Tibial nerve (tissue), 4 donors: Measurements from ENCODE around the gene MRPS17. TPM values are rescaled to one million over a fixed set of nuclear protein-coding genes. Genes with fewer than 3 reads are reported as not detected.
"Not testable (repeated sequence)": the region's sequence is repeated elsewhere in the genome, so short reads cannot be mapped to it uniquely, and the experiment has no call there.

Experiments
- DNase-seq, 2 donors: peaks; one replicate each; pipeline ENCODE4 v3.0.0-alpha.2; 2019; ENCODE audit warnings: low spot score in 2 of 2
- H3K27ac ChIP-seq, 4 donors: fragments of 200-600 bp; sonication (generic) in 3 of 4; one replicate each; pipeline ENCODE4 v1.5.1; 2017 to 2019; ENCODE audit warnings: mild to moderate bottlenecking in 1 of 4
- H3K27me3 ChIP-seq, 2 donors: fragments of 200-600 bp; sonication (generic) in 1 of 2; one replicate each; pipeline versions ENCODE4 v1.5.1 to v1.6.0; 2017 to 2019
- H3K36me3 ChIP-seq, 3 donors: fragments of 200-600 bp; sonication (generic); one replicate each; pipeline ENCODE4 v1.5.1; 2018 to 2019
- H3K4me1 ChIP-seq, 4 donors: fragments of 200-600 bp; sonication (generic) in 3 of 4; one replicate each; pipeline ENCODE4 v1.5.1; 2017 to 2019
- H3K4me3 ChIP-seq, 4 donors: fragments of 200-600 bp; sonication (generic) in 3 of 4; one replicate each; pipeline ENCODE4 v1.5.1; 2017 to 2019; ENCODE audit warnings: mild to moderate bottlenecking in 1 of 4, moderate library complexity in 1 of 4
- H3K9me3 ChIP-seq, 4 donors: fragments of 200-600 bp; sonication (generic) in 3 of 4; one replicate each; pipeline ENCODE4 v1.5.1; 2017 to 2019
- CTCF ChIP-seq, 5 experiments: fragments of 200-600 bp in 3 of 5; fragments of 450-650 bp in 2 of 5; sonication (generic) in 3 of 5; IDR thresholded peaks; one replicate each; pipeline ENCODE4 v1.5.1; 2016 to 2019; ENCODE audit warnings: antibody characterized with exemption in 5 of 5, mild to moderate bottlenecking in 3 of 5, moderate library complexity in 2 of 5
- EP300 ChIP-seq, 2 donors: sonication (generic); formaldehyde crosslinking; IDR thresholded peaks; one replicate each; pipeline ENCODE4 v1.6.1; 2017; ENCODE audit warnings: antibody characterized with exemption in 2 of 2, mild to moderate bottlenecking in 1 of 2
- POLR2A ChIP-seq, 2 donors: fragments of 450-650 bp; IDR thresholded peaks; one replicate each; pipeline ENCODE4 v1.6.1; 2017; ENCODE audit warnings: antibody characterized with exemption in 2 of 2, mild to moderate bottlenecking in 2 of 2, moderate library complexity in 2 of 2
- WGBS, 2 donors: methylation state at CpG; one replicate each; pipeline ENCODE4 v1.1.5; 2018; 5-methylcytosine and 5-hydroxymethylcytosine counted together
- total RNA-seq, 4 donors: library from RNA; depleted of rRNA; stranded (reverse); fragments of >200 nt; gene quantifications; one replicate each; pipeline ENCODE4 v1.1.0, GENCODE V29; 2016

MRPS17 gene
- total RNA-seq, 4 donors from 2014 or later, result 2.2 to 7.5 (median 3.8) TPM

DNA sequence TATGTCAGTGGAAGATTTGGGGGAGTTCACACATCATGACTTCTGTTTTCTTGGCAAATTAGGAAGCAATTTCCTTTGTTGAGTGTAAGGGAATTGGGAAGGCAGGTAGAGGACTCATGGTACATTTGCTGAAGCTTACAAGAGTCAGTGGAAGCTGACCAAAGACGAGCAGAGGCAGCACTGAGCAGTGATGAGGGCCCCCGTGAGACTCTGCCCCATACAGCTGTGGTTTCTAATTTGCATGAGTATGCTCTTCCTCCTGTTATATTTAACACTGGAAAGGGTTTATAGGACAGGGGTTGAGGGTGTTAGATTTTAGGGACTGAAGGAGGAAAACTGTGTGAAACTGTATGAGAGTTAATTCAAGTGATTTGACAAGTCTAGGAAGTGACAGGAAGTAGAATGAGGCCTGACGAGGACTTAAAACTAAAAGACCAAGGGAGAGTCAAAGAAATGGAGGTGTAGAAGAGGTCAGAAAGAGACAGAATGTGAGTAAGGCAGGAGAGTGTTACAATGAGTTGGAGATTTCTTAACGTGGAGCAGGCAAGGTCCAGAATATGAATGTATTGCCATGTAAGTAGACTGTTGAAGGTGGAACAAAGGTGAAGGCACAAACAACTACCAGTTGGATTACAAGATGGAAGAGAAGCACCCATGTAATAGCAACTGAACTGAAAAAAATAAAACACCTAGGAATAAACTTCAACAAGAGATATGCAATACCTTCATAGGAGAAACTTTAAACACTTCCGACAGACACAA is 23.5 kb upstream of the MRPS17 start:
- H3K36me3 ChIP-seq, result peaks cover 0 to 90% (median 0%) of the 10 kb centered on the region in 3 donors
- no peaks in the 10 kb centered on the region for H3K27me3 ChIP-seq
- H3K4me3 ChIP-seq, result no peak overlapping the region
- H3K9me3 ChIP-seq, result peaks cover 0 to 18% (median 0%) of the 10 kb centered on the region in 4 donors
- H3K4me1 ChIP-seq, result no peaks in the 10 kb centered on the region
- TF ChIP-seq CTCF (IDR thresholded peaks at IDR 0.05) (no peak), EP300 (IDR thresholded peaks at IDR 0.05) (no peak), POLR2A (IDR thresholded peaks at IDR 0.05) (no peak)
- no peak overlapping the region for H3K27ac ChIP-seq
- no peak for DNase-seq
- 89 to 90% methylated on average over 5 of the region's 5 CpGs for WGBS, 2 donors

- WGBS, 2 donors, result 92 to 96% methylated on average over 5 of the region's 5 CpGs
- TF ChIP-seq EP300 (IDR thresholded peaks at IDR 0.05) (no peak), POLR2A (IDR thresholded peaks at IDR 0.05) (no peak), CTCF (IDR thresholded peaks at IDR 0.05) (no peak)
- DNase-seq, result no peak
- no peaks in the 10 kb centered on the region for H3K4me1 ChIP-seq
- peaks cover 0 to 90% (median 0%) of the 10 kb centered on the region in 3 donors for H3K36me3 ChIP-seq
- H3K9me3 ChIP-seq, result peaks cover 0 to 45% (median 0%) of the 10 kb centered on the region in 4 donors
- H3K27me3 ChIP-seq, result no peaks in the 10 kb centered on the region
- H3K27ac ChIP-seq, result no peak overlapping the region
- no peak overlapping the region for H3K4me3 ChIP-seq
Observed at GRCh38 chr7:55931421-55932151, 20.1 kb upstream of the MRPS17 start.

DNA sequence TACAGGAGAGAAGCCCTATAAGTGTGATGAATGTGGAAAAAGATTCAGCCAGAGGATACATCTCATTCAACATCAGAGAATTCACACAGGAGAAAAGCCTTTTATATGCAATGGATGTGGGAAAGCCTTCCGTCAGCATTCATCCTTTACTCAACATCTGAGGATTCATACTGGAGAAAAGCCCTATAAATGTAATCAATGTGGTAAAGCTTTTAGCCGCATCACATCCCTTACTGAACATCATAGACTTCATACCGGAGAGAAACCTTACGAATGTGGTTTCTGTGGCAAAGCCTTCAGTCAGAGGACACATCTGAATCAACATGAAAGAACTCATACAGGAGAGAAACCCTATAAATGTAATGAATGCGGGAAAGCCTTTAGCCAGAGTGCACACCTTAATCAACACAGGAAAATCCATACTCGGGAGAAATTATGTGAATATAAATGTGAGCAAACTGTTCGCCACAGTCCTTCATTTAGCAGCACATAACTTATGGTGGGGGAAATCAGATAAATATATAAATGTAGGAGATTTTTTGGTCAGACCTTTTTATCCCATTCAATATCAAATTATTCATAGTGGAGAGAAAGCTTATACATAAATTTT is 12.1 kb upstream of the MRPS17 start:
- no peak for DNase-seq
- Histone ChIP-seq H3K27ac (no peak overlapping the region), H3K4me1 (no peaks in the 10 kb centered on the region), H3K36me3 (peaks cover 0 to 94% (median 0%) of the 10 kb centered on the region in 3 donors), H3K27me3 (no peaks in the 10 kb centered on the region), H3K9me3 (peaks cover 0 to 83% (median 13%) of the 10 kb centered on the region in 4 donors), H3K4me3 (no peak overlapping the region)
- TF ChIP-seq CTCF (IDR thresholded peaks at IDR 0.05), result no peak
- no peak for TF ChIP-seq POLR2A (IDR thresholded peaks at IDR 0.05)
- no peak for TF ChIP-seq EP300 (IDR thresholded peaks at IDR 0.05)
- 96 to 98% methylated on average over 7 of the region's 7 CpGs for WGBS, 2 donors

GRCh38 chr7:55946545-55946944 is 5.1 kb upstream of the MRPS17 start:
- peaks cover 0 to 25% (median 0%) of the 10 kb centered on the region in 3 donors for H3K36me3 ChIP-seq
- peaks cover 0 to 20% (median 0%) of the 10 kb centered on the region in 4 donors for H3K9me3 ChIP-seq
- no peaks in the 10 kb centered on the region for H3K27me3 ChIP-seq
- H3K27ac ChIP-seq, result no peak overlapping the region
- TF ChIP-seq POLR2A (IDR thresholded peaks at IDR 0.05), result no peak
- no peak for TF ChIP-seq EP300 (IDR thresholded peaks at IDR 0.05)
- no peak for TF ChIP-seq CTCF (IDR thresholded peaks at IDR 0.05)
- H3K4me3 ChIP-seq, result no peak overlapping the region
- H3K4me1 ChIP-seq, result no peaks in the 10 kb centered on the region
- WGBS, 2 donors, result 87 to 89% methylated on average over 5 of the region's 5 CpGs
- no peak for DNase-seq

DNA sequence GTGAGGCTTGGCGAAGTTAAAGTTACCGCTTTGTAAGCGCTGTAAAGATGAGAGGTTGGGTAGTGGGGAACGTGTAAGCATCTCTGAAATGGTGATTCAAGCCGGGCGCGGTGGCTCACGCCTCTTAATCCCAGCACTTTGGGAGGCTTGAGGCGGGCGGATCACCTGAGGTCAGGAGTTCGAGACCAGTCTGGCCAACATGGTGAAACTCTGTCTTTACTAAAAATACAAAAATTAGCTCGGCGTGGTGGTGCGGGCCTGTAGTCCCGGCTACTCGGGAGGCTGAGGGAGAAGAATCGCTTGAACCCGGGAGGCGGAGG is 635 bp downstream of the MRPS17 start:
- H3K9me3 ChIP-seq, H3K27me3 ChIP-seq, DNase-seq: not testable (repeated sequence)
- H3K4me3 ChIP-seq, result peak overlapping the region; percentile 50 to 95 (median 86)
- H3K36me3 ChIP-seq, result peaks cover 0 to 34% (median 0%) of the 10 kb centered on the region in 3 donors
- peaks cover 0 to 22% (median 3%) of the 10 kb centered on the region in 4 donors for H3K4me1 ChIP-seq
- WGBS, 2 donors, result 43 to 47% methylated on average over 19 of the region's 19 CpGs
- peak overlapping the region; percentile 61 to 91 (median 82) for H3K27ac ChIP-seq
